Activated T-cell treated with anti-CD3 and anti-CD28 coated beads, Interleukin-2, amount 50 U/mL, for 48 hours (primary cell): ENCODE data around the gene CCN2.

Source experiments
- DNase-seq, 2 experiments: peaks; one replicate each; pipeline ENCODE4 v3.0.0-alpha.2; 2020

CCN2 gene

GRCh38 chr6:131950767-131951575, at the start of gene CCN2:
Gene CCN2, minus strand, starts transcription at chr6:131951372. Its CDS starts 200 bp downstream, at chr6:131951172.
- peak in 1 of 2 experiments; percentile 23 for DNase-seq

GRCh38 chr6:132000296-132000695, 49.1 kb upstream of the CCN2 start:
- DNase-seq = no peak

GRCh38 chr6:131999545-132000146, 48.5 kb upstream of the CCN2 start:
- DNase-seq = no peak

DNA sequence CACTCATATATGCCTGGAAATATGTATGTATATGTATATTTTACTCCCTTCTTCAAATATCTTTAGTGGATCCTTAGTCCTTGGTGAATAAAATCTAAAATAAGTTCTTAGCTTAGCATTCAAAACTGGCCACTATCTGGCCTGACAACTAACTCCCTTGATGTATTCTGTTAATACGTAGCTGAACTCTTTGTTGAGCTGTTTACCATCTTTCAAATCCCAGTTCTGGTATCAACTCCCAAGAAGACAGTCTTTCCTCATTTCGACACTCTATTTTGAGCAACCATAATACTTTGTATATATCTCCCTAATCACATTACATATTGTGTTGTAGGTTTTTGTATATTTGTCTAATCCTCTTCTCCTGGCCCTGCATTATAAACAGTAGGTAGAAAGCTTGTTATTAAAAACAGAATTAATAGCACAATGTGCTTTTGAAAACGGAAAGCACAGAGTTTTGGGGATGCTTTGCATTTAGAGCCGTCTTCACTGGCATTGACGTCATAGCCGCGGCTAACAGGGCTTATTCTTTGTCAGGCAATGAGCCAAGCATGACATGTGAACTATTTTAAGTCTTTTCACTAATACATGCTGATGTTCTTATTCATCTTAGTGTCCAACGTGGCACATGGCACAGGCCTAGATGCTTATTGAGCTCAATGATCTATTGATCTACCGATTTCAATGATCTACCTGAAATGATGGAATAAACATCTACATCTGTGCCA, 47.2 kb upstream of the CCN2 start:
- no peak for DNase-seq

GRCh38 chr6:131997429-131998153, 46.4 kb upstream of the CCN2 start:
- DNase-seq = no peak

GRCh38 chr6:131995917-131996316, 44.7 kb upstream of the CCN2 start:
- DNase-seq = no peak

- no peak for DNase-seq
Measured at GRCh38 chr6:131992557-131992956, 41.4 kb upstream of the CCN2 start.

GRCh38 chr6:131989036-131989435, 37.9 kb upstream of the CCN2 start:
- DNase-seq = no peak

DNA sequence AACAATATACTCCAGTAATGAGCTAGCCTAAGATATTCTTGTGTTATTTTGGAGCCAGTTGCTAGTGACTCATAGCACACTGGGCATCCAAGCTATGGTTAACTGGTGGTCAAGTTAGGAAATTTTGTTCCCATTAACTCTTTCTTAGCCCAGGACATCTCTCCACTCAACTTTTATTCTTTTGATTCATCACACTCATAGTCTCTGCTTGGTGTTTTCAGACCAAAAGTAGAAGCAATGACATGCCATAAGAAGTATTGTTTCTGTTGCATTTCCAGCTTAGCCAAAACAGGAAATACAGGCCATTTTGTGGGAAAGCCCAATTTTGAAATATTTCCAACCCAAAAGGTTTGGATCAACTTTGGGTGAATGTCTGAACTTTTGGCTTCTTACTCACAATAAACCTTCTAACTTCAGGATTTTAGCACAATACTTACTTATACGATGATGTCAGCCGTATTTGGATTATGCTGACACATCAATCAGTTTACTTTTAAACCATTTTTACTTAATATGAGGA, 31.6 kb upstream of the CCN2 start:
- no peak for DNase-seq

GRCh38 chr6:131981624-131981978, 30.4 kb upstream of the CCN2 start:
- DNase-seq = no peak

DNA sequence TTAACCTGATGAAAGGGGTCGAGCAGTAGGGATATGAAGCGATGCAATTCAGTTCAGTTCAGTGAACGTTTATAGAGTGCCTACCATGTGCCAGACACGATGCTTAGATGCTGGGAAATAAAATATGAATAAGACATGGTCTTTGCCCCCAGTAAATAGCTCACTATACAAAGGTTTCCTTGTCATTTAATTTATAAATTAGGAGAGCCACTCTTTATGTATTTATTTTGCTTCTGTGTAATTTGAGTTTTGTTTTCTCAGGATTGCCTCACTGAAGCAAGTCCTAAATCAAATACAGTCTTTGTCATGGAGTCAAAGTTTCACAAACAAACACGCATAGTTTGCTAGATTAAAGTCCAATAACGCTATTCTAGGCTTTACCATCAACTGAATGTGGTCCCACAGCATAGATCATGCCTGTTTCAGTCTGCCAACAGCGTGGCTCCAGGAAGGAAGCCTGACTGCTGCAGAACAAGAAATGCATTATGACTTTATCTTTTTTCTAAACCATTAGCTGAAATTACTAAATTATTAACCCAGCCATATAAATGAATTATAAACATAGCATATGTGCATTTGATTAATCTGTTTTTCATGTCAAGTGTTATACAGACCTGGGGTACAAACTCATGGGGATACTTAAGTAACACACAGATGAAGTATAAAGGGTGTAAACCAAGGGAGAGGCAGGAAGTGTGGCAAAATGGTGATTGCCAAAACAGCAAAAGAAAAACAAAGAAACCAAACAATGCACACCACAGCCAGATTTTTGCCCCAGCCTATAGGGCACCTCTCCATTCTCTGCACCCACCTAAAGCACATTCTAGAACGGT, 29.8 kb upstream of the CCN2 start:
- no peak for DNase-seq

DNA sequence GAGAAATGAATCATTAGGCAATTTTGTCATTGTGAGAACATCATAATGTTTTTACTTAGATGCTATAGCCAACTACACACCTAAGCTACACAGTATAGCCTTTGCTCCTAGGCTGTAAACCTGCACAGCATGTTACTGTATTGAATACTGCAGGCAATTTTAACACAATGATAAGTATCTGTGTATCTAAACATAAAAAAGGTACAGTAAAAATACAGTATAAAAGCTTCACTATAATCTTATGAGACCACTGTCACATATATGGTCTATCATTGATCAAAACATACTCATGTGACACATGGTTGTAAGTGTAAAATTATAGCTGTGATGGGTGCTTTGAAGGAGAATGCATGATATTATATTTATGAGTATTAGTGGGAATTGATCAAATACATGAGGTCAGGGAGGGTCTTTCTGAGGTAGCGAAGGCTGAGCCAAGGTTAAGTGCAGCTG, 29.2 kb upstream of the CCN2 start:
- no peak for DNase-seq

GRCh38 chr6:131979515-131980337, 28.6 kb upstream of the CCN2 start:
- DNase-seq = no peak

DNA sequence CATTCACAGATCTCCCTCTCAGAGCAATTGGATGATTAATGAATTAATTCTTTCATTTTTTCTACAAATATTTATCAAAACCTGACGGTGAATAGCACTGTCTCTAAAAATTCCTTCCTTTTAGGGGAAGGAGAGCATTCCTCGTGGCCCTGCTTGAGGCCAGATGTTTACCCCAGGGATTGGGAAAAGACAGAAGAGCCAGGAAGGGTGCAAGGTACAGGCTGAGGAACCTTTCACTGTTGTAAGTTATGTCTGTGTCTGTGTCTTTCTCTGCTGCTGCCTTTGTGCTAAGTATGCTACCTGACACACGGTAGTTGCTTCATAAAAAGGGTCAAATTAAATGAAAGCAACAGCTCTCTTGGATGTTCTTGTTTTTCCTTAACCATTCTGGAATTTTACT, 27.4 kb upstream of the CCN2 start:
- no peak for DNase-seq

DNA sequence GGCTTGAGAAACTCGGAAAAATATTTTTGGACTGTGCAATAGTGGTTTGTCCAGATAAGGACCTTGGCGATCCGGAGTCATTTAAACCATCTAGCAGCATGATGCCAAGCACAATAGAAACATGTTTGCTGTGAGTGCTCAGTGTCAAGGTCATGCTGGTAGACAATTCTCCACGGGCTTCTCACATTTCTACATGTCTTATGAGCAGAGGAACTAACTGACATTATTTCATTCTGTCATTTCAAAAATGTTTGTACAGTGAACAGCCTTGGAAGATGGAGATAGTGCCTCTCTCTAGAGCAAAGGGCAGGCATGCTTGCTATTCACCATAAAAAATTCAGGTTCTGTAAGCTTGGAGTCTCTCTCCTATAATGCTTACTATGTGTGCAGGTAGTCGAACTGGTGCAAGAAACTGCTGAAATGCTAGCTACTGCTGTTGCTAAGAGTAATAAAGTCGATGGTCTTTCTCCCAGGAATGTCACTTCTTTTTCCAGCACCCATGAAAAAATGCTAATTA, 25.4 kb upstream of the CCN2 start:
- DNase-seq = no peak

GRCh38 chr6:131972741-131973140, 21.6 kb upstream of the CCN2 start:
- DNase-seq = no peak

GRCh38 chr6:131970076-131970859, 19.1 kb upstream of the CCN2 start:
- DNase-seq = no peak

DNA sequence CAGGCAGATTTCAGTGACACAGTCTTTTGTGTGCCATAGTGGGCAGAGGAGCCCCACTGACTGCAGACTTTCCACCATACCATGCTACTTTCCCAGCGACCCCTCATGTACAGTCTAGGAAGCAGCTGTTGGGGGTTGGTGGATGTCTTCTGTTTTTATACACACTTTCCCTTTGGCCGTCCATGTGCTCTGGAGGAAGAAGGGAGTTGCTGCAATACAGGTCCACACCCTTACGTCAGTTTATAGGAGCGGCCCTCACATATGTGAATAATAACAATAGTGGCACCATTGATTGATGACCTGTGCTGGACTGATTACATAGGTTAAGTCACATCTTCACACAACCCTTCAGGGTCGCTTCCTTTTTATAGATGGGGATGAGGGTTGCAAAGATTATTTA, 17.5 kb upstream of the CCN2 start:
- DNase-seq = no peak

DNA sequence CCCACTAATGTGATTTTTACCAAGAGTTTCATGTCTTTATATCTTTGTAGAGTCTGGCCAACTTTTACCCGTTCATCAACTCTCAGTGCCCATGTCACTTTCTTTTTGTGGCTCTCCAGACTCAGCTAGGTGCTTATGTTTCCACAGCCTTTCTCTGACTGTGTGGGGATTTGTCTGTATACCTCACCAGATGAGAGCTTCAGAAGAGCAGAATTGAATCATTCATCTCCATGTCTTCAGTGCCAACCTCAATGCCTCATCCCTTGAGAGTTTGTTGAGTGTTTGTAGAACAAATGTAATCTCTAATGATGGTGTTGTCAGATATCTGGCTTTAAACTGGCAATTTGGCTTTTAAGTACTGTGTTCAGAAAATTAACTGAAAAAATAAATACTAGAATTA, 16.8 kb upstream of the CCN2 start:
- DNase-seq = no peak

GRCh38 chr6:131966443-131966842, 15.3 kb upstream of the CCN2 start:
- DNase-seq = no peak
